NB4 (cell line): ENCODE data around the gene FAM83F.

ENCODE experiments used
- DNase-seq: peaks from one replicate; pipeline ENCODE4 v3.0.0; 2010; ENCODE audit warnings: low read depth
- H3K4me3 ChIP-seq: one replicate; pipeline ENCODE4 v1.5.1; 2011; ENCODE audit warnings: mild to moderate bottlenecking, low read depth, low read length, moderate library complexity
- CTCF ChIP-seq: IDR thresholded peaks from one replicate; pipeline ENCODE4 v1.5.1; 2012; ENCODE audit warnings: low read depth, low read length
- MAX ChIP-seq: IDR thresholded peaks from 2 replicates; pipeline ENCODE4 v1.6.1; 2011; ENCODE audit warnings: low read depth, low read length
- MYC ChIP-seq: IDR thresholded peaks from 2 replicates; pipeline ENCODE4 v1.6.1; 2011; ENCODE audit warnings: low read depth, low read length
- POLR2A ChIP-seq: IDR thresholded peaks from 2 replicates; pipeline ENCODE4 v1.6.1; 2011; ENCODE audit warnings: mild to moderate bottlenecking; ENCODE audit not compliant: insufficient read length; ENCODE audit errors: extremely low read depth

FAM83F gene

GRCh38 chr22:39952347-39952746, 42.4 kb upstream of the FAM83F start:
- no peak for DNase-seq
- TF ChIP-seq CTCF, result no peak
- no peak for TF ChIP-seq POLR2A
- TF ChIP-seq MAX, result no peak
- no peak for TF ChIP-seq MYC
- H3K4me3 ChIP-seq, result no peak overlapping the region

GRCh38 chr22:39953101-39953500, 41.7 kb upstream of the FAM83F start:
- DNase-seq, result no peak
- H3K4me3 ChIP-seq, result no peak overlapping the region
- TF ChIP-seq MAX (no peak), POLR2A (no peak), CTCF (no peak), MYC (no peak)

- no peak for DNase-seq
- TF ChIP-seq CTCF (no peak), POLR2A (no peak), MAX (no peak), MYC (no peak)
- H3K4me3 ChIP-seq, result no peak overlapping the region
Observed at GRCh38 chr22:39954584-39955055, 40.1 kb upstream of the FAM83F start.

GRCh38 chr22:39955675-39956074, 39.1 kb upstream of the FAM83F start:
- TF ChIP-seq CTCF, result no peak
- no peak for TF ChIP-seq MYC
- no peak for TF ChIP-seq POLR2A
- TF ChIP-seq MAX, result no peak
- no peak for DNase-seq
- H3K4me3 ChIP-seq, result no peak overlapping the region

GRCh38 chr22:39956932-39957664, 37.7 kb upstream of the FAM83F start:
- no peak overlapping the region for H3K4me3 ChIP-seq
- DNase-seq, result peak; percentile 69
- TF ChIP-seq POLR2A (no peak), MAX (no peak), MYC (no peak), CTCF (no peak)
